ENCODE data around the gene TOX2.

Gene TOX2

GRCh38 chr20:43975096-43975768 lies 60.6 kb downstream of the TOX2 start:
- DNase-seq (ENCODE audit: low read depth in 2 of 2, low spot score in 1 of 2): no peak

- DNase-seq (ENCODE audit: low read depth in 2 of 2, low spot score in 1 of 2): no peak
Observed at GRCh38 chr20:43976547-43976946, 61.9 kb downstream of the TOX2 start.

- no peak for DNase-seq (ENCODE audit: low read depth in 2 of 2, low spot score in 1 of 2)
Observed at GRCh38 chr20:43977252-43977651, 62.6 kb downstream of the TOX2 start.

- DNase-seq (ENCODE audit: low read depth in 2 of 2, low spot score in 1 of 2): no peak
Observed at GRCh38 chr20:43977962-43978361, 63.3 kb downstream of the TOX2 start.

GRCh38 chr20:43979576-43980105 lies 65.0 kb downstream of the TOX2 start:
- DNase-seq (ENCODE audit: low read depth in 2 of 2, low spot score in 1 of 2): no peak

- no peak for DNase-seq (ENCODE audit: low read depth in 2 of 2, low spot score in 1 of 2)
Observed at GRCh38 chr20:43981540-43981939, 66.9 kb downstream of the TOX2 start.

- no peak for DNase-seq (ENCODE audit: low read depth in 2 of 2, low spot score in 1 of 2)
Observed at GRCh38 chr20:43982016-43982415, 67.4 kb downstream of the TOX2 start.

GRCh38 chr20:43982886-43983285 lies 68.2 kb downstream of the TOX2 start:
- no peak for DNase-seq (ENCODE audit: low read depth in 2 of 2, low spot score in 1 of 2)

- DNase-seq (ENCODE audit: low read depth in 2 of 2, low spot score in 1 of 2): no peak
Observed at GRCh38 chr20:43983359-43983758, 68.7 kb downstream of the TOX2 start.

GRCh38 chr20:43983904-43984361 lies 69.3 kb downstream of the TOX2 start:
- DNase-seq (ENCODE audit: low read depth in 2 of 2, low spot score in 1 of 2): no peak

- no peak for DNase-seq (ENCODE audit: low read depth in 2 of 2, low spot score in 1 of 2)
Observed at GRCh38 chr20:43984587-43984986, 69.9 kb downstream of the TOX2 start.

- DNase-seq (ENCODE audit: low read depth in 2 of 2, low spot score in 1 of 2): no peak
Observed at GRCh38 chr20:43985121-43985520, 70.5 kb downstream of the TOX2 start.

- DNase-seq (ENCODE audit: low read depth in 2 of 2, low spot score in 1 of 2): no peak
Observed at GRCh38 chr20:43985608-43986316, 71.1 kb downstream of the TOX2 start.

- no peak for DNase-seq (ENCODE audit: low read depth in 2 of 2, low spot score in 1 of 2)
Observed at GRCh38 chr20:43987018-43987417, 72.4 kb downstream of the TOX2 start.

- no peak for DNase-seq (ENCODE audit: low read depth in 2 of 2, low spot score in 1 of 2)
Observed at GRCh38 chr20:43987531-43987930, 72.9 kb downstream of the TOX2 start.

GRCh38 chr20:43988451-43988850 lies 73.8 kb downstream of the TOX2 start:
- DNase-seq (ENCODE audit: low read depth in 2 of 2, low spot score in 1 of 2): no peak

- no peak for DNase-seq (ENCODE audit: low read depth in 2 of 2, low spot score in 1 of 2)
Observed at GRCh38 chr20:43988867-43989266, 74.2 kb downstream of the TOX2 start.

GRCh38 chr20:43991261-43991660 lies 76.6 kb downstream of the TOX2 start:
- DNase-seq (ENCODE audit: low read depth in 2 of 2, low spot score in 1 of 2): no peak

GRCh38 chr20:43991982-43992381 lies 77.3 kb downstream of the TOX2 start:
- no peak for DNase-seq (ENCODE audit: low read depth in 2 of 2, low spot score in 1 of 2)

- no peak for DNase-seq (ENCODE audit: low read depth in 2 of 2, low spot score in 1 of 2)
Observed at GRCh38 chr20:43992885-43993284, 78.2 kb downstream of the TOX2 start.

GRCh38 chr20:43993560-43993959 lies 78.9 kb downstream of the TOX2 start:
- no peak for DNase-seq (ENCODE audit: low read depth in 2 of 2, low spot score in 1 of 2)

- no peak for DNase-seq (ENCODE audit: low read depth in 2 of 2, low spot score in 1 of 2)
Observed at GRCh38 chr20:43994486-43995100, 79.9 kb downstream of the TOX2 start.

Measured in stimulated activated CD8-positive, alpha-beta memory T cell treated with anti-CD3 and anti-CD28 coated beads, Interleukin-4, amount 100 ng/mL, for 1 hour (primary cell).